Large intestine (tissue), 3 donors: Measurements from ENCODE around the gene PGF. TPM values are rescaled to one million over a fixed set of nuclear protein-coding genes. Genes with fewer than 3 reads are reported as not detected.

ENCODE experiments used
- DNase-seq, 2 donors: peaks; one replicate each; pipeline versions ENCODE4 v3.0.0 to v3.0.0-alpha.2; 2013
- H3K27ac ChIP-seq: one replicate; pipeline ENCODE4 v1.5.1; 2013; ENCODE audit warnings: low read length
- H3K27me3 ChIP-seq: 2 replicates; pipeline ENCODE4 v1.6.1; 2013; ENCODE audit warnings: low read length; ENCODE audit not compliant: control insufficient read depth, insufficient read depth
- H3K36me3 ChIP-seq: 2 replicates; pipeline ENCODE4 v1.6.1; 2013; ENCODE audit warnings: low read length; ENCODE audit not compliant: control insufficient read depth, insufficient read depth
- H3K4me1 ChIP-seq: one replicate; pipeline ENCODE4 v1.6.1; 2013; ENCODE audit warnings: low read length; ENCODE audit not compliant: control insufficient read depth, insufficient read depth
- H3K4me3 ChIP-seq: one replicate; pipeline ENCODE4 v1.5.1; 2013; ENCODE audit warnings: low read length
- H3K9me3 ChIP-seq: one replicate; pipeline ENCODE4 v1.6.1; 2013; ENCODE audit warnings: mild to moderate bottlenecking, low read depth, low read length, moderate library complexity; ENCODE audit not compliant: control insufficient read depth
- WGBS: methylation state at CpG from one replicate; pipeline ENCODE4 v1.1.5; 2013; ENCODE audit warnings: low lambda C conversion rate; ENCODE audit not compliant: insufficient coverage; 5-methylcytosine and 5-hydroxymethylcytosine counted together
- polyA plus RNA-seq: library from polyadenylated mRNA; unstranded; fragments of 120-200 nt; gene quantifications from one replicate; pipeline ENCODE4 v1.2.1, GENCODE V29; 2013

PGF gene
- polyA plus RNA-seq, 1 donor: 9.1 TPM

DNA sequence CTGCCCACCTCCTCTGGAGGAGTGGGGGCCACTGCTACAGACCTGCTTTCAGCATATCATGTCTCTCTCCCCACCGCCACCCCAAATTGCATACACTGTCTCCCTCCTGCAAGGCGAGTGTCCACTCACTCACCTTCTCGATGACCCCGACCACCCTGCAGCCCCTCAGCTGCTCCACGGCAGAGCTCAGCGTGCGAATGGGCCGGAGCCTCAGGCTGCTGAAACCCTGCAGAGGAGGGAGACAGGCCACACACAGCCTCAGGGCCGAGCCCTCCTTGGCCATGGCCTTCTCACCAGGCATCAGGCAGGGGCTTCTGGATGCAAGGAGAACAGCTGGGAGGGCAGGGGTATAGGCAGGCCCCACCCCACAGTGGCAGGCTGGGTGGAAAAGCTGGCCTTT, 37.0 kb downstream of the PGF start:
- no peak overlapping the region for H3K27ac ChIP-seq
- no peak overlapping the region for H3K4me3 ChIP-seq

DNA sequence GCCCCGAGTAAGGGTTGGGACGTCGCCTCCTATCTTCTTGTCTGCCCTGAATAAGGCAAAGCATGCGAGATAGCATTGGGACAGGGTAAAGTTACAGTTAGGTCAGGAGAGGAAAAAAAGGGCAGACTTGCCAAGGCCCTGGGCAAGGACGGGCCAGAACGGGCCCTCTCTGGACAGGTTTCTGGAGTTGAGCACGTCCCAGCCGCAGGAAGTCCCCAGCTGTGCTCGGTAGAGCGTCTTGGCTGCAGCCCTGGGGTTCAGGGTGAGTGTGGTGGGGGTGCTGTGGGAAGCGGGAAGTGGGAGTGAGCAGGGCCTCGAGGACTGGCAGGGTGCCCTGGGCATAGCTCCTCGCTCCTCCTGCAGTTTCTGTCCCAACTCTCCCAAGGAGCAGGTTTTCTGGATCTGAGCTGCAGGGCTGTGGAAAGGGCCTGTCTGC, 37.7 kb downstream of the PGF start:
- DNase-seq: no peak
- H3K4me3 ChIP-seq: no peak overlapping the region
- peaks cover 1% of the 10 kb centered on the region for H3K9me3 ChIP-seq
- H3K27ac ChIP-seq: no peak overlapping the region
- peaks cover 2% of the 10 kb centered on the region for H3K27me3 ChIP-seq
- WGBS: 73% methylated on average over 3 of the region's 13 CpGs
- H3K4me1 ChIP-seq: peaks cover 6% of the 10 kb centered on the region
- H3K36me3 ChIP-seq: no peaks in the 10 kb centered on the region

More for the DNA sequence above, 37.0 kb downstream of the PGF start:
- Histone ChIP-seq H3K4me1 (peaks cover 7% of the 10 kb centered on the region), H3K27me3 (peaks cover 2% of the 10 kb centered on the region), H3K9me3 (peaks cover 4% of the 10 kb centered on the region), H3K36me3 (no peaks in the 10 kb centered on the region)
- WGBS: no CpG with 5 or more reads among the region's 9 CpGs
- no peak for DNase-seq

DNA sequence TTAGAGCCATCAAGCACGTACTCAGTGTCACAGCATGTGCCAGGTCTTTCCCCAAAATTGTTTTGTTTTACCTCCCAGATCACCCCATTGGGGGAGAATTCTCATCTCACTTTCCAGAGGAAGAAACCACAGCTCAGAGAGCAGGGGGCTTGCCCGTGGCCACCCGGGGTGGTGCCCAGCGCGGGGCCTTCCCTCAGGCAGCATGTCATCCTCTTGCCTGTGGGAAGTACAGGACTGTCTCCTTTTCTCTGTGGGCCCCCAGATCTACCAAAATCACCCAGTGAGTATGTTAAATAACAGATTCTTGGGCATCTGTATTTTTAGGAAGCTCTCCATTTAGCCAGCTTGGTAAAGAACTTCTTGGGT, 38.2 kb downstream of the PGF start:
- no peak overlapping the region for H3K27ac ChIP-seq
- no CpG with 5 or more reads among the region's 5 CpGs for WGBS
- H3K27me3 ChIP-seq: no peaks in the 10 kb centered on the region
- H3K4me1 ChIP-seq: peaks cover 3% of the 10 kb centered on the region
- H3K36me3 ChIP-seq: no peaks in the 10 kb centered on the region
- DNase-seq: no peak
- no peak overlapping the region for H3K4me3 ChIP-seq
- no peaks in the 10 kb centered on the region for H3K9me3 ChIP-seq

DNA sequence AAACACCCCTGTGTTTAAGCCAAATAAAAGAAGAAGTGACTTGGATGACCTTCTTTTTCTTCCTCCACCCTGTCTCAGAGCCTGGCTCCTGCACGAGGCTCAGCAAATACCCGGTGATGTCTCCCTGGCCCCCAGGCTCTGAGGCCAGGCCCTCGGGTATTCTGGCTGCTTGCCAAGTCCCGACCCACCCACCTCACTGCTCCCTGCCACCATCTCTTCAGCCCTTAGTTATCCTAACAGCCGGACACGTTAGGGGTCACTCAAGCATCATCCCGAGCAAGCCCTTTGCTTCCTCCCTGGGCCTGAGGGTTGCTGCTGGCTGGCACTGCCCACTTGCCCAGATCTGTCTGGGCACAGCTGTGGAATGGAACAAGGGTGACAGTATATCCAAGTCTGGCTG, 39.6 kb downstream of the PGF start:
- no peak overlapping the region for H3K27ac ChIP-seq
- no peak overlapping the region for H3K4me3 ChIP-seq
- H3K9me3 ChIP-seq: no peaks in the 10 kb centered on the region
- DNase-seq: no peak
- peaks cover 6% of the 10 kb centered on the region for H3K4me1 ChIP-seq
- H3K27me3 ChIP-seq: no peaks in the 10 kb centered on the region
- no peaks in the 10 kb centered on the region for H3K36me3 ChIP-seq
- WGBS: no CpG with 5 or more reads among the region's 7 CpGs

DNA sequence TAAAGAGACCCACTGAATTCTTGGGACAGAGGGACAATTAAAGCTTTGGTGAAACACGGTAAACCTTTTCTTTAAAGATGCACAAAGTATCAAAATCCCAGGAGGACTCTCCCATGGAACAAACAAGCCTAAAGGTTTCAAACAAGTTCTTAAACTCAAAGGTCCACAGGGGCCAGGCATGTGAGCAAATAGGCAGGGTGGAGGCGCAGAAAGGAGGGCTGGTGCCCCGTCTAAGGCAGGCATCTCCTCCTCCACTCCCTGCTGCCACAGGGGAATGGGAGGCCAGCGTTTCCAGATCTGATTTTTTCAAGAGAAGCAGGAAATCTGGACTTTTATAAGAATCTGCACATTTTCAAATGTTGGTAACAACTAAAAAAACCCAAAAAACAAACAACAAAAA, 40.0 kb downstream of the PGF start:
- WGBS: 75% methylated on average over 1 of the region's 4 CpGs
- Histone ChIP-seq H3K9me3 (no peaks in the 10 kb centered on the region), H3K27me3 (no peaks in the 10 kb centered on the region), H3K4me3 (no peak overlapping the region), H3K27ac (no peak overlapping the region), H3K4me1 (peaks cover 6% of the 10 kb centered on the region), H3K36me3 (no peaks in the 10 kb centered on the region)
- no peak for DNase-seq

DNA sequence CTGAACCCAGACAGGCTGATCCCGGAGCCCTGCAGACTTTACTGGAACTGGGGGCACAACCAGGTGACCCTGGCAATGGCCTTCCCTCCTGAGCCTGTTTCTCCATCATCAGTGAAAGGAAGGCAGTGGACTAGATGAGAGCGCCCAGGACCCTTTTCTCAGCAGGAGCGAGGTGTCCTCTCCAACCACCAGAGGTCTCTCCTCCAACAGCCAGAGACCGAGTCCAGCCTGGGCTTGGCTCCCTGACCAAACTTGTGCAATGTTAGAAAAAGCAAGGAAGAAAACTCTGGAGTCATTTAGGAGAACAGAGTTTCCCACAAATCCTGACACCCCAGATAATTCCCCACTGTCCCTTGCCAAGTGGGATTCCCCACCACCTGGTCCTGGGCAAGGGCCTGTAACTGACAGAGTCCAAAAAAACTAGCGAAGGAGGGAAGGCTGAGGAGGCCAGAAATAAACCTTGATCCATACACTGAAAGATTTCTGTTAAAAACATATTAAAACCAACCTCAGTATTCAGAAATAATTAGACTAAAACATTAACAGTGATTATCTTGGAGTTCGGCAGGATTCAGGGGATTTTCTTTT, 41.3 kb downstream of the PGF start:
- H3K27me3 ChIP-seq: no peaks in the 10 kb centered on the region
- H3K36me3 ChIP-seq: no peaks in the 10 kb centered on the region
- no peaks in the 10 kb centered on the region for H3K9me3 ChIP-seq
- peaks cover 6% of the 10 kb centered on the region for H3K4me1 ChIP-seq
- 88% methylated on average over 1 of the region's 6 CpGs for WGBS
- H3K4me3 ChIP-seq: no peak overlapping the region
- peak; percentile 56 to 60 for DNase-seq
- no peak overlapping the region for H3K27ac ChIP-seq

DNA sequence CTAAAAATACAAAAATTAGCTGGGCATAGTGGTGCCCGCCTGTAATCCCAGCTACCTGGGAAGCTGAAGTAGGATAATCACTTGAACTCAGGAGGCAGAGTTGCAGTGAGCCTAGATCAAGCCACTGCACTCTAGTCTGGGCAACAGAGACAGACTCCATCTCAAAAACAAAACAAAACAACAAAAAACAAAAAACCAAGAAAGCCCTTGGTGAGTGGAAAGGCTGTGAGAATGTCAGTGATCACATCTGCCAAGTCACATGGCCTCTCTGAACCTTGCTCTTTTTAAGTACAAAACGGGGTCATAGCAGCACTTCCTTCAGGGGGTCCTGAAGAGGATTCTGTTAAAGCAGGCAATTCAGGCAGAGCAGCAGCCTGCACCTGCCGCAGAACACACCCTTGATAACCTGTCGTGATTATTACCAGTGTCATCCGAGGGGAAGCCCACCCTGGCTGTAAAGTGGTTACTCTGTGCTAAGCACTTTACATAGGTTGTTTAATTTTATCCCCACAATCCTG, 41.9 kb downstream of the PGF start:
- no peak for DNase-seq
- H3K27ac ChIP-seq: no peak overlapping the region

DNA sequence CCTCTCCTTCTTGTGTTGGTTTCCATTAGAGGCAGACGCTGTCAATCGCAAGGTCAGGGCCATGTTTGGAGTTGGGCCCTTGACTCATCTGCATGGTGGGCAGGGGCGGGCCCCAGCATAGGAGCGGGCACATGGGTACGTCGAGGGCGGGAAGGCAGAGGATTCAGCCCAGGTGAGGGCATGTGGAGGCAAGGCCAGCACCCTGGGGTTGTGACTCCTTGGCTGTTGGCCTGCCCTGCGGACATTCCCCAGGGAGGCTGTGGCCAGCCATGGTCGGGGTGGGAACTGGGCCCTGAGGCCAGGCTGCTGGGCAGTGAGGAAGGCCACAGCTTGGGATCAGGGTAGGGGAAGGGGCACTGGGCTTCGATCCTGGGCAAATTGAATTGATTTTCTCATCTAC, 42.6 kb downstream of the PGF start:
- no peaks in the 10 kb centered on the region for H3K9me3 ChIP-seq
- no peaks in the 10 kb centered on the region for H3K36me3 ChIP-seq
- WGBS: no CpG with 5 or more reads among the region's 10 CpGs
- H3K27ac ChIP-seq: no peak overlapping the region
- no peak for DNase-seq
- H3K4me3 ChIP-seq: no peak overlapping the region
- peaks cover 6% of the 10 kb centered on the region for H3K4me1 ChIP-seq
- H3K27me3 ChIP-seq: no peaks in the 10 kb centered on the region

More for the DNA sequence above, 41.9 kb downstream of the PGF start:
- H3K9me3 ChIP-seq: no peaks in the 10 kb centered on the region
- H3K27me3 ChIP-seq: no peaks in the 10 kb centered on the region
- H3K36me3 ChIP-seq: no peaks in the 10 kb centered on the region
- WGBS: no CpG with 5 or more reads among the region's 5 CpGs
- peaks cover 6% of the 10 kb centered on the region for H3K4me1 ChIP-seq
- no peak overlapping the region for H3K4me3 ChIP-seq

DNA sequence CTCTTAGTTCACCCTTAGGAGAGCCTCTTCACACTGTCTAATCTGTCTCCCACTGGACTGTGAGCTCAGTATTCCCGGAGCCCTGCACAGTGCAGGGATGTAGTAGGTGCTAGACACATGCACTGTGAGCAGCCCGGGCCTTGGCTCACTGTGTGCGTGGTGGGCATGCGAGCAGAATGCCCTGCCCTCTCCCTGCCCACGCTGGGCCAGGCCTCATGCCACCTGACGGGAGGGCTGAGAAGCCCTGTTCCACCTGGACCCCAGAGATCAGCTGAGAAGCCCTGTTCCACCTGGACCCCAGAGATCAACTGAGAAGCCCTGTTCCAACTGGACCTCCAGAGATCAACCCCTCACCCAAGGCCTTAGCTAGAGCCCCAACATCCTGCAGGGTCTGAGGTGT, 43.3 kb downstream of the PGF start:
- Histone ChIP-seq H3K27me3 (no peaks in the 10 kb centered on the region), H3K4me1 (peaks cover 6% of the 10 kb centered on the region), H3K4me3 (no peak overlapping the region), H3K36me3 (no peaks in the 10 kb centered on the region), H3K27ac (no peak overlapping the region), H3K9me3 (no peaks in the 10 kb centered on the region)
- no CpG with 5 or more reads among the region's 6 CpGs for WGBS
- no peak for DNase-seq

DNA sequence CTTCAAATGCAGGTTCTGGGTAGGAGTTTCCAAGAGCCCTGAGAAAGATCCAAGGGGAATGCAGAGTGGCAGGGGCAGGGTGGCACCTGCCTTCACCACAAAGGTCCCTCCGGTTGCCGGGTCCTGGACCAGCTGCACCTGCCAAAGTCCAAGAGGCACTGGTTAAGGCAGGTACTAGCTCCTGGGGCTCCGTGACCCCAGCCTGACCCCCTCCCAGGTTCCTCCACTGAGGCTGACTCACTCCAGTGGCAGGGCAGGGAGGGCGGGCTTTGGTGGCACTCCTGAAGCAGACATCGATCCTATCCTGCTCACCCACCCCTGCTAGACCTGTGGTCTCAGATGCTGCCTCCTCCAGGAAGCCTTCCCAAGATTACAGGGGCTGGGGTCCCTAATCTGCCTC, 43.7 kb downstream of the PGF start:
- Histone ChIP-seq H3K4me3 (no peak overlapping the region), H3K9me3 (no peaks in the 10 kb centered on the region), H3K4me1 (peaks cover 6% of the 10 kb centered on the region), H3K36me3 (no peaks in the 10 kb centered on the region), H3K27me3 (no peaks in the 10 kb centered on the region), H3K27ac (no peak overlapping the region)
- no peak for DNase-seq
- WGBS: no CpG with 5 or more reads among the region's 5 CpGs

DNA sequence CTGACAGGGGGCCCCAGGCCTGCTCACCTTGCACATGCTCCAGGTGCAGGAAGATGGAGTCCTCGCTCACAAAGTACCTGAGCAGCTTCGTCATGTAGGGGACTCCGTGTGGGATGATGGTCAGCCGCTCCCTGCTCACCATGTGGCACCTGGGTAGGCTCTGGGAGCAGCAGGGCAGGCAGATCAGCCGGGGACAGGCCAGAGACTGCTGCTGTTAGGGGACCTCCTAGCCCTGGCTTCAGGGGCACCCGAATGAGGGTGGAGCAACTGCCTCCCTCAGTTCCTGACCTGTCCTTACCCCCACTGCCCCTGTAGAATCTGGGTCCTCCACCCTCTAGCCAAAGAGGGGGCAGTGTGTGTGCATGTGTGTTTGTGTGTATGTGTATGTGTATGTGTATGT, 44.2 kb downstream of the PGF start:
- no peaks in the 10 kb centered on the region for H3K9me3 ChIP-seq
- H3K27ac ChIP-seq: no peak overlapping the region
- no peaks in the 10 kb centered on the region for H3K27me3 ChIP-seq
- H3K4me1 ChIP-seq: peaks cover 6% of the 10 kb centered on the region
- H3K36me3 ChIP-seq: no peaks in the 10 kb centered on the region
- no CpG with 5 or more reads among the region's 6 CpGs for WGBS
- DNase-seq: no peak
- no peak overlapping the region for H3K4me3 ChIP-seq
